ENCODE results near the gene PRKCB. TPM values are rescaled to one million over a fixed set of nuclear protein-coding genes. Genes with fewer than 3 reads are reported as not detected.

PRKCB gene
- total and polyA plus RNA-seq, 4 experiments from 2014 or later: 46.5 to 106 (median 98.2) TPM

DNA sequence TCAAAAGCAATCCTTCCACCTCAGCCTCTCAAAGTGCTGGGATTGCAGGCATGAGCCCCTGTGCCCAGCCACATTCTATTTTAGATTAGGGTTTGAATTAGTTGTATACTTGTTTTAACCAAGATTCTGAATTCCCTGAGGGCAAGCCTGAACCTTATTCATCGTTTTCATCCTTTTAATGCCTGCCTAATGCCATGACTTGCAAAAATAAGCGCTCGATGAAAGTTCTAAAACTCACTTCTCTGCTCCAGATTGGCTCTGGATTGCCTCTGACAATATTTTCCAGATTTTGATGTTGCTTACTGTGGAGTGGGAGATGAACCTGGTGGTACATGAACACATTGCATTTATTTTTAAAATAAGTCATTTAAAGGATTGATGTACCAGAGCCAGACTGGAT is 329.5 kb downstream of the PRKCB start:
- intact Hi-C loops (cut with micrococcal nuclease): no loop called here
- Histone ChIP-seq H3K36me3 (ENCODE audit: insufficient read depth, low read length) (peaks cover 21% of the 10 kb centered on the region), H3K4me3 (ENCODE audit: low read length in 2 of 2) (no peak overlapping the region), H3K27me3 (ENCODE audit: insufficient read depth, low read length) (no peaks in the 10 kb centered on the region), H3K27ac (ENCODE audit: low read depth, low read length) (no peak overlapping the region), H3K9me3 (ENCODE audit: control insufficient read depth in 1 of 2, low read length in 2 of 2) (no peaks in the 10 kb centered on the region), H3K4me1 (ENCODE audit: insufficient read depth, low read length) (no peaks in the 10 kb centered on the region)
- Mint-ChIP-seq H3K4me1 (peaks cover 0 to 8% (median 4%) of the 10 kb centered on the region in 4 donors), H3K27ac (no peak overlapping the region), H3K9me3 (no peaks in the 10 kb centered on the region), H3K4me3 (no peak overlapping the region), H3K27me3 (no peaks in the 10 kb centered on the region), H3K36me3 (peaks cover 26 to 48% of the 10 kb centered on the region in 2 donors)
- ChIA-PET CTCF (ENCODE audit: partially characterized antibody) (no interaction called here), POLR2A (ENCODE audit: partially characterized antibody) (no interaction called here)
- no peak for DNase-seq

DNA sequence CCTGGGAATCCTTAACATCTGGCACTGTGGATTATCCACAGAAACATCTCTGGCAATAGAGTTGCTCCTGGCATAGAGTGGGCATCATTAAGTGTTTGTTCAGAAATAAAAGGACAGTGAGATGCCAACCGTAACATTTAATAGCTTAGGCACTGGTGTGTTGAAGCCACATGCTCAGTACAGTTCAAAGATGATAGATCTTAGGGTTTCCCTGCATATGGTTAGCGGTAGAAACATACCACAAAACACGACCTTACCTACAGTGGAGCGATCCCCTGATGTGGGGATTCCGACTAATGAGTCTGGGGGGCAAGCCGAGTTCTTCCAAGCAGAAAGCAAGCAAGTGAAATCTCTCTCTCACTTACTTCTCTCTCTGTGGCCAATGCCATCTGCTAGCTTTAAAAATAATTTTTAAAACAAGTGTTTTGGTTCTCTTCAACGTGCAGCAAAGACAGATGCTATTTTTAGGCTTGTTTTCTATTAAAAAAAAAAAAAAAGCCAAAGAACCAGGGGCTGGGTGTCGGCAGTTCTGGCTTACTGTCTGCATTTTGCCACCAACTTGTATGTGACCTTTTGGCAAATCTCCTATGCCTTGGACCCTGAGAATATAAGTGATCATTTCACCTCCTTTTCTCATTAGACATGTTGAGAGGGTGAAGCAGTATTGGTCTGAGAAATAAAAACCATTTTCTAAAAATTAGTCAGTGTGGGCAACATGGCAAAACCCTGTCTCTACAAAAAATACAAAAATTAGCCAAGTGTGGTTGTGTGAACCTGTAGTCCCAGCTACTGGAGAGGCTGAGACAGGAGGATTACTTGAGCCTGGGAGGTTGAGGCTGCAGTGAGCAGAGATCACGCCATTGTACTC is 331.1 kb downstream of the PRKCB start:
- ChIA-PET CTCF (ENCODE audit: partially characterized antibody) (no interaction called here), POLR2A (ENCODE audit: partially characterized antibody) (interaction anchor here (0.6 kb wide), 1 partner anchor 37 kb away, joined by 3 read pairs; no protein-coding TSS in a partner anchor)
- Histone ChIP-seq H3K27ac (ENCODE audit: low read depth, low read length) (no peak overlapping the region), H3K36me3 (ENCODE audit: insufficient read depth, low read length) (peaks cover 25% of the 10 kb centered on the region), H3K4me1 (ENCODE audit: insufficient read depth, low read length) (no peaks in the 10 kb centered on the region), H3K27me3 (ENCODE audit: insufficient read depth, low read length) (no peaks in the 10 kb centered on the region), H3K9me3 (ENCODE audit: control insufficient read depth in 1 of 2, low read length in 2 of 2) (no peaks in the 10 kb centered on the region), H3K4me3 (ENCODE audit: low read length in 2 of 2) (no peak overlapping the region)
- peaks cover 0 to 4% (median 3%) of the 10 kb centered on the region in 4 donors for H3K4me1 Mint-ChIP-seq
- peak overlapping the region in 1 of 7 donors; percentile 48 for H3K27ac Mint-ChIP-seq
- no peak overlapping the region for H3K4me3 Mint-ChIP-seq
- no peak for DNase-seq
- H3K36me3 Mint-ChIP-seq: peaks cover 29 to 49% of the 10 kb centered on the region in 2 donors
- no peaks in the 10 kb centered on the region for H3K27me3 Mint-ChIP-seq
- intact Hi-C loops (cut with micrococcal nuclease): no loop called here
- H3K9me3 Mint-ChIP-seq: no peaks in the 10 kb centered on the region

DNA sequence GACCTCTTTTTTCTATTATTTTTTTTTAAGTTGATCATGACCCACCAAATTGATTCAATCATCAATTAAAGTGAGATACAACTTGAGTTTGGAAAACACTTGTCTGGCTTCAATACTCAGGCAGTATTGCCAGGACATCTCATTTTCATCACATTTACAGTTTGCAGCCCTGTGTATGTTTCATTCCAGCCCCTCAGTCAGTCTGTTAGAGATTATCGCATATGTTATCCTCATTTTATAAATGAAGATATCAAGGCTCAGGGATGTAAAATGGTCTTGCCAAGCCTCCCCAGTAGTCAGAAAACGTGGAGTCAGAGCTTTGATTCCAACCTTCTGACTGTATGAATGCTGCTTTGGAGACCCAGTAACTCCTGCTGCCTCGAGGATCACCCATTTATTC is 333.1 kb downstream of the PRKCB start:
- H3K4me1 ChIP-seq (ENCODE audit: insufficient read depth, low read length): no peaks in the 10 kb centered on the region
- intact Hi-C loops (cut with micrococcal nuclease): no loop called here
- no peaks in the 10 kb centered on the region for H3K27me3 ChIP-seq (ENCODE audit: insufficient read depth, low read length)
- ChIA-PET POLR2A (ENCODE audit: partially characterized antibody) (no interaction called here), CTCF (ENCODE audit: partially characterized antibody) (no interaction called here)
- no peak overlapping the region for H3K4me3 ChIP-seq (ENCODE audit: low read length in 2 of 2)
- Mint-ChIP-seq H3K4me3 (no peak overlapping the region), H3K36me3 (peaks cover 45 to 56% of the 10 kb centered on the region in 2 donors), H3K9me3 (no peaks in the 10 kb centered on the region), H3K27me3 (no peaks in the 10 kb centered on the region), H3K4me1 (peaks cover 0 to 4% (median under 1%) of the 10 kb centered on the region in 4 donors), H3K27ac (no peak overlapping the region)
- no peaks in the 10 kb centered on the region for H3K9me3 ChIP-seq (ENCODE audit: control insufficient read depth in 1 of 2, low read length in 2 of 2)
- no peak for DNase-seq
- H3K36me3 ChIP-seq (ENCODE audit: insufficient read depth, low read length): peaks cover 38% of the 10 kb centered on the region
- H3K27ac ChIP-seq (ENCODE audit: low read depth, low read length): no peak overlapping the region

DNA sequence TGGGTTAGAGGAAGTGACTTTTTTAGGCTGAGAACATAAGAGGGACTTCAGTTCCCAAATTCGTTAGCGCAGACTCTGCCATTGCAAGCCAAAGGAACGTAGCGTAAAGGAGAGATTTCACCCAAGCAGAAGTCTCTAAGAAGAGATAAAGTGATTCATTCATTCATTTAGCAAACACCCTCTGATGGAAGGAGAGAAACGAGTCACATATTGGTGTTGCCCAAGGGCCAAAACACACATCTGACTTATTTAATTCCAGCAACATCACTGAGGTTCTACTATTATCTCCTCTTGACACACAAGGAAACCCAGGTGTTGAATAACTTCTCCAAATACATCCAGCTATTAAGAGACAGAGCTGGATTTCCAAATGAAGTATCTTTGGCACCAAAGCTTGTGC is 334.6 kb downstream of the PRKCB start:
- H3K4me3 Mint-ChIP-seq: no peak overlapping the region
- H3K36me3 Mint-ChIP-seq: peaks cover 53 to 59% of the 10 kb centered on the region in 2 donors
- no peaks in the 10 kb centered on the region for H3K4me1 ChIP-seq (ENCODE audit: insufficient read depth, low read length)
- intact Hi-C loops (cut with micrococcal nuclease): no loop called here
- no peak overlapping the region for H3K4me3 ChIP-seq (ENCODE audit: low read length in 2 of 2)
- H3K27ac Mint-ChIP-seq: peak overlapping the region in 1 of 7 donors; percentile 23
- CTCF ChIA-PET (ENCODE audit: partially characterized antibody): no interaction called here
- no peak overlapping the region for H3K27ac ChIP-seq (ENCODE audit: low read depth, low read length)
- no peaks in the 10 kb centered on the region for H3K9me3 Mint-ChIP-seq
- no peaks in the 10 kb centered on the region for H3K27me3 ChIP-seq (ENCODE audit: insufficient read depth, low read length)
- H3K36me3 ChIP-seq (ENCODE audit: insufficient read depth, low read length): peaks cover 50% of the 10 kb centered on the region
- DNase-seq: no peak
- no peaks in the 10 kb centered on the region for H3K27me3 Mint-ChIP-seq
- no peaks in the 10 kb centered on the region for H3K9me3 ChIP-seq (ENCODE audit: control insufficient read depth in 1 of 2, low read length in 2 of 2)
- POLR2A ChIA-PET (ENCODE audit: partially characterized antibody): no interaction called here
- H3K4me1 Mint-ChIP-seq: peaks cover 0 to 4% (median under 1%) of the 10 kb centered on the region in 4 donors

DNA sequence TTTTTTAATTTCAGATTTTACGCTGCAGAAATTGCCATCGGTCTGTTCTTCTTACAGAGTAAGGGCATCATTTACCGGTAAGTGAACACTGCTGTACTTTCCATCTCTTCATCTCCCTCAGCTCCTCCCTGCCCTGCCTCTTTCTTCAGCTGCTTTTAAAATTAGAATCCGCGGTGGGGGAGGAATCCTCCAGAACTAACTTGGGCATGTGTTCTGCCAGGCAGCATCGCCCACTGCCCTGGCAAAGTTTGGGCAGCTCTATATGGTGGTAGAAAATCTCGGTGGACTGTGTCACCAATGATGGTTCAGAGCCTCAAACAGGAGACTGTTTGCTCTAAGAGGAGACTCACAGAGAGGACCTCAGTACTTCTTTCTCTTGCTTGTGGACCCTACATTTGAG is 338.7 kb downstream of the PRKCB start:
- intact Hi-C loops (cut with micrococcal nuclease): no loop called here
- Mint-ChIP-seq H3K36me3 (peaks cover 75 to 79% of the 10 kb centered on the region in 2 donors), H3K4me1 (peaks cover 0 to 3% (median 0%) of the 10 kb centered on the region in 4 donors), H3K4me3 (no peak overlapping the region), H3K9me3 (no peaks in the 10 kb centered on the region), H3K27me3 (no peaks in the 10 kb centered on the region), H3K27ac (no peak overlapping the region)
- peaks cover 53% of the 10 kb centered on the region for H3K36me3 ChIP-seq (ENCODE audit: insufficient read depth, low read length)
- H3K27me3 ChIP-seq (ENCODE audit: insufficient read depth, low read length): no peaks in the 10 kb centered on the region
- no peaks in the 10 kb centered on the region for H3K4me1 ChIP-seq (ENCODE audit: insufficient read depth, low read length)
- CTCF ChIA-PET (ENCODE audit: partially characterized antibody): no interaction called here
- no peaks in the 10 kb centered on the region for H3K9me3 ChIP-seq (ENCODE audit: control insufficient read depth in 1 of 2, low read length in 2 of 2)
- no peak for DNase-seq
- H3K27ac ChIP-seq (ENCODE audit: low read depth, low read length): no peak overlapping the region
- POLR2A ChIA-PET (ENCODE audit: partially characterized antibody): no interaction called here
- no peak overlapping the region for H3K4me3 ChIP-seq (ENCODE audit: low read length in 2 of 2)

GRCh38 chr16:24174957-24175356 is 339.2 kb downstream of the PRKCB start:
- ChIA-PET POLR2A (ENCODE audit: partially characterized antibody) (no interaction called here), CTCF (ENCODE audit: partially characterized antibody) (no interaction called here)
- Histone ChIP-seq H3K27ac (ENCODE audit: low read depth, low read length) (no peak overlapping the region), H3K36me3 (ENCODE audit: insufficient read depth, low read length) (peaks cover 53% of the 10 kb centered on the region), H3K9me3 (ENCODE audit: control insufficient read depth in 1 of 2, low read length in 2 of 2) (no peaks in the 10 kb centered on the region), H3K4me3 (ENCODE audit: low read length in 2 of 2) (no peak overlapping the region), H3K4me1 (ENCODE audit: insufficient read depth, low read length) (no peaks in the 10 kb centered on the region), H3K27me3 (ENCODE audit: insufficient read depth, low read length) (no peaks in the 10 kb centered on the region)
- peaks cover 0 to 3% (median 0%) of the 10 kb centered on the region in 4 donors for H3K4me1 Mint-ChIP-seq
- no peaks in the 10 kb centered on the region for H3K9me3 Mint-ChIP-seq
- H3K27me3 Mint-ChIP-seq: no peaks in the 10 kb centered on the region
- DNase-seq: no peak
- H3K27ac Mint-ChIP-seq: no peak overlapping the region
- H3K36me3 Mint-ChIP-seq: peaks cover 77 to 80% of the 10 kb centered on the region in 2 donors
- no peak overlapping the region for H3K4me3 Mint-ChIP-seq
- intact Hi-C loops (cut with micrococcal nuclease): no loop called here

DNA sequence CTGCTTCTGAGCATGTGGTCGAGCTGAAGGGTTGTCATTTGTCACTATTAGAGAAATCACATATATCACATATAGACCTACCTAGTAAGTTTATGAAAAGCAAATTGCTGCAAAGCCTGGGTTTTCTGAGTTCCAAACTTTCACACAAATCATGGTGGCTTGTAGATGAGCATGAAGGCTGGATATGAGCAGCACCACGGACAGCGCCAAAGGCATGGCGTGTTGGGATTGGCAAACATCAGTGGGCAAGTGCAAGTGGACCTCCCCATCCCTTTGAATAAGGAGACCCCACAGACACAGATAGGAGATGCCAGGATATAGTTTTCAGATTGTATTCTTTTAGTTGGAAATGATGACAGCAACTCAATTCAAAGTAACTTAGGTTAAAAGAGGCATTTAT is 342.7 kb downstream of the PRKCB start:
- H3K4me3 Mint-ChIP-seq: no peak overlapping the region
- Histone ChIP-seq H3K27me3 (ENCODE audit: insufficient read depth, low read length) (no peaks in the 10 kb centered on the region), H3K9me3 (ENCODE audit: control insufficient read depth in 1 of 2, low read length in 2 of 2) (no peaks in the 10 kb centered on the region), H3K4me1 (ENCODE audit: insufficient read depth, low read length) (no peaks in the 10 kb centered on the region), H3K4me3 (ENCODE audit: low read length in 2 of 2) (no peak overlapping the region), H3K27ac (ENCODE audit: low read depth, low read length) (no peak overlapping the region), H3K36me3 (ENCODE audit: insufficient read depth, low read length) (peaks cover 52% of the 10 kb centered on the region)
- no peak for DNase-seq
- H3K36me3 Mint-ChIP-seq: peaks cover 76 to 84% of the 10 kb centered on the region in 2 donors
- no peaks in the 10 kb centered on the region for H3K27me3 Mint-ChIP-seq
- peaks cover 0 to 3% (median 0%) of the 10 kb centered on the region in 4 donors for H3K4me1 Mint-ChIP-seq
- intact Hi-C loops (cut with micrococcal nuclease): no loop called here
- no peaks in the 10 kb centered on the region for H3K9me3 Mint-ChIP-seq
- ChIA-PET POLR2A (ENCODE audit: partially characterized antibody) (no interaction called here), CTCF (ENCODE audit: partially characterized antibody) (no interaction called here)
- H3K27ac Mint-ChIP-seq: no peak overlapping the region

Data from CD4-positive, alpha-beta memory T cell (primary cell).